Neural cell (in vitro differentiated cells): ENCODE data around the gene ATN1. TPM values are rescaled to one million over a fixed set of nuclear protein-coding genes. Genes with fewer than 3 reads are reported as not detected.

Experiments used
- H2AFZ ChIP-seq: fragments of 200-600, 300-800 bp; sonication (generic), shearing (Covaris generic); 2 replicates; pipeline ENCODE4 v1.6.0; 2014; ENCODE audit warnings: low read depth, mild to moderate bottlenecking, antibody characterized with exemption, low read length, moderate library complexity
- H3F3A ChIP-seq: fragments of 200-600 bp; shearing (Covaris generic); 2 replicates; pipeline ENCODE4 v1.6.1; 2016; ENCODE audit warnings: mild to moderate bottlenecking, moderate library complexity, mixed read lengths, antibody characterized with exemption, low read length; ENCODE audit not compliant: insufficient read depth, poor library complexity, severe bottlenecking
- H3K27ac ChIP-seq: fragments of 200-600, 300-800 bp; sonication (generic), shearing (Covaris generic); 2 replicates; pipeline ENCODE4 v1.5.1; 2014; ENCODE audit warnings: mild to moderate bottlenecking, low read length, moderate library complexity
- H3K27me3 ChIP-seq: fragments of 300-800, 200-600 bp; sonication (generic), shearing (Covaris generic); 2 replicates; pipeline ENCODE4 v1.6.0; 2014; ENCODE audit warnings: mild to moderate bottlenecking, low read depth, low read length, moderate library complexity; ENCODE audit not compliant: insufficient read depth
- H3K36me3 ChIP-seq: fragments of 300-800, 200-600 bp; sonication (generic), shearing (Covaris generic); 2 replicates; pipeline ENCODE4 v1.5.1; 2014; ENCODE audit warnings: mild to moderate bottlenecking, antibody characterized with exemption, low read length, moderate library complexity; ENCODE audit not compliant: insufficient read depth
- H3K4me2 ChIP-seq: fragments of 300-800, 200-600 bp; sonication (generic), shearing (Covaris generic); 2 replicates; pipeline ENCODE4 v1.6.0; 2014; ENCODE audit warnings: mild to moderate bottlenecking, low read length
- H3K4me3 ChIP-seq: fragments of 300-800, 200-600 bp; sonication (generic), shearing (Covaris generic); 2 replicates; pipeline ENCODE4 v1.5.1; 2014; ENCODE audit warnings: mild to moderate bottlenecking, low read length, moderate library complexity
- H3K79me2 ChIP-seq: fragments of 200-600 bp; shearing (Covaris generic); replicated peaks from 2 replicates; pipeline ENCODE4 v1.6.0; 2014; ENCODE audit warnings: mild to moderate bottlenecking, low read length, moderate library complexity; ENCODE audit not compliant: insufficient read depth
- H3K9ac ChIP-seq: fragments of 300-800, 200-600 bp; sonication (generic), shearing (Covaris generic); 2 replicates; pipeline ENCODE4 v1.6.1; 2016; ENCODE audit warnings: mild to moderate bottlenecking, low read length, mixed read lengths
- H3K9me2 ChIP-seq: fragments of 200-600 bp; shearing (Covaris generic); 2 replicates; pipeline ENCODE4 v1.6.1; 2016; ENCODE audit warnings: mild to moderate bottlenecking, low read length, mixed read lengths; ENCODE audit not compliant: insufficient read depth
- H3K9me3 ChIP-seq: fragments of 200-600, 300-800 bp; sonication (generic), shearing (Covaris generic); 2 replicates; pipeline ENCODE4 v1.6.1; 2016; ENCODE audit warnings: mild to moderate bottlenecking, mixed run types, low read length, moderate library complexity, mixed read lengths
- H4K20me1 ChIP-seq: fragments of 200-600 bp; shearing (Covaris generic); 2 replicates; pipeline ENCODE4 v1.6.1; 2016; ENCODE audit warnings: mild to moderate bottlenecking, mixed run types; ENCODE audit not compliant: insufficient read depth
- EP300 ChIP-seq: fragments of 450-650 bp; conservative IDR thresholded peaks from 2 replicates; pipeline ENCODE4 v1.6.1; 2014; ENCODE audit warnings: antibody characterized with exemption, mild to moderate bottlenecking, moderate library complexity; ENCODE audit not compliant: poor library complexity, severe bottlenecking
- EZH2 ChIP-seq: fragments of 200-600, 300-800 bp; shearing (Covaris generic), sonication (generic); IDR thresholded peaks from 2 replicates; pipeline ENCODE4 v1.6.1; 2014; ENCODE audit warnings: antibody characterized with exemption, low read length, borderline replicate concordance, mild to moderate bottlenecking; ENCODE audit not compliant: insufficient read depth, poor library complexity, severe bottlenecking
- MXI1 ChIP-seq: fragments of 450-650 bp; conservative IDR thresholded peaks from 2 replicates; pipeline ENCODE4 v1.6.1; 2014; ENCODE audit warnings: antibody characterized with exemption, mild to moderate bottlenecking; ENCODE audit not compliant: poor library complexity, severe bottlenecking
- POLR2AphosphoS5 ChIP-seq: IDR thresholded peaks from 2 replicates; pipeline ENCODE4 v1.6.1; 2012
- RAD21 ChIP-seq: fragments of 450-650 bp; conservative IDR thresholded peaks from 2 replicates; pipeline ENCODE4 v1.6.1; 2014; ENCODE audit warnings: antibody characterized with exemption, mild to moderate bottlenecking, moderate library complexity
- REST ChIP-seq: IDR thresholded peaks from 2 replicates; pipeline ENCODE4 v1.6.1; 2012; ENCODE audit warnings: borderline replicate concordance
- SMC3 ChIP-seq: fragments of 450-650 bp; conservative IDR thresholded peaks from 2 replicates; pipeline ENCODE4 v1.6.1; 2014; ENCODE audit warnings: antibody characterized with exemption, mild to moderate bottlenecking, moderate library complexity; ENCODE audit not compliant: poor library complexity
- TAF1 ChIP-seq: IDR thresholded peaks from 2 replicates; pipeline ENCODE4 v1.6.1; 2012; ENCODE audit warnings: low read depth
- polyA plus RNA-seq: library from polyadenylated mRNA; depleted of rRNA; stranded (reverse); fragments of >200 nt; gene quantifications from 2 replicates; pipeline ENCODE4 v1.2.3, GENCODE V29; 2014
- TF ChIP-seq, protein P1 (sequence below): fragments of 450-650 bp; IDR thresholded peaks from 2 replicates; pipeline ENCODE4 v1.5.1; 2014; ENCODE audit warnings: antibody characterized with exemption, mild to moderate bottlenecking, moderate library complexity; ENCODE audit not compliant: poor library complexity, severe bottlenecking

Gene ATN1
- polyA plus RNA-seq, 1 donor from 2014 or later = 9.2 TPM

GRCh38 chr12:6963791-6964413, 36.1 kb downstream of the ATN1 start:
- no peak overlapping the region for H3K4me3 ChIP-seq
- peaks cover 2% of the 10 kb centered on the region for H3K79me2 ChIP-seq
- no peaks in the 10 kb centered on the region for H3F3A ChIP-seq
- no peaks in the 10 kb centered on the region for H3K36me3 ChIP-seq
- no peak overlapping the region for H2AFZ ChIP-seq
- no peak overlapping the region for H3K27ac ChIP-seq
- no peaks in the 10 kb centered on the region for H3K9me3 ChIP-seq
- TF ChIP-seq EP300 (no peak), MXI1 (no peak)
- no peak overlapping the region for H3K4me2 ChIP-seq
- H3K9me2 ChIP-seq = no peaks in the 10 kb centered on the region
- no peaks in the 10 kb centered on the region for H3K27me3 ChIP-seq
- no peaks in the 10 kb centered on the region for H4K20me1 ChIP-seq
- H3K9ac ChIP-seq = no peak overlapping the region

GRCh38 chr12:6964605-6965025, 36.9 kb downstream of the ATN1 start:
- Histone ChIP-seq H3K79me2 (peaks cover 8% of the 10 kb centered on the region), H3F3A (no peaks in the 10 kb centered on the region), H3K27me3 (no peaks in the 10 kb centered on the region), H3K9me3 (no peaks in the 10 kb centered on the region), H3K27ac (no peak overlapping the region), H3K4me3 (no peak overlapping the region), H3K9ac (no peak overlapping the region), H3K9me2 (no peaks in the 10 kb centered on the region), H3K36me3 (no peaks in the 10 kb centered on the region), H3K4me2 (no peak overlapping the region), H4K20me1 (no peaks in the 10 kb centered on the region), H2AFZ (no peak overlapping the region)
- TF ChIP-seq RAD21 (no peak), SMC3 (no peak), REST (no peak), TAF1 (no peak), MXI1 (no peak), POLR2AphosphoS5 (no peak), EZH2 (no peak), EP300 (no peak)
- TF ChIP-seq, protein P1, sequence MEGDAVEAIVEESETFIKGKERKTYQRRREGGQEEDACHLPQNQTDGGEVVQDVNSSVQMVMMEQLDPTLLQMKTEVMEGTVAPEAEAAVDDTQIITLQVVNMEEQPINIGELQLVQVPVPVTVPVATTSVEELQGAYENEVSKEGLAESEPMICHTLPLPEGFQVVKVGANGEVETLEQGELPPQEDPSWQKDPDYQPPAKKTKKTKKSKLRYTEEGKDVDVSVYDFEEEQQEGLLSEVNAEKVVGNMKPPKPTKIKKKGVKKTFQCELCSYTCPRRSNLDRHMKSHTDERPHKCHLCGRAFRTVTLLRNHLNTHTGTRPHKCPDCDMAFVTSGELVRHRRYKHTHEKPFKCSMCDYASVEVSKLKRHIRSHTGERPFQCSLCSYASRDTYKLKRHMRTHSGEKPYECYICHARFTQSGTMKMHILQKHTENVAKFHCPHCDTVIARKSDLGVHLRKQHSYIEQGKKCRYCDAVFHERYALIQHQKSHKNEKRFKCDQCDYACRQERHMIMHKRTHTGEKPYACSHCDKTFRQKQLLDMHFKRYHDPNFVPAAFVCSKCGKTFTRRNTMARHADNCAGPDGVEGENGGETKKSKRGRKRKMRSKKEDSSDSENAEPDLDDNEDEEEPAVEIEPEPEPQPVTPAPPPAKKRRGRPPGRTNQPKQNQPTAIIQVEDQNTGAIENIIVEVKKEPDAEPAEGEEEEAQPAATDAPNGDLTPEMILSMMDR = no peak
